MCF 10A (cell line): ENCODE data around the gene SOX13. TPM values are rescaled to one million over a fixed set of nuclear protein-coding genes. Genes with fewer than 3 reads are reported as not detected.

Experiments
- BruUV-seq: library from RNA; stranded (reverse); fragments of 400-500 nt; replicated peaks from 2 replicates; lab custom pipeline; 2021; lab: Mats Ljungman, UMichigan
- CTCF ChIA-PET: fragments of 300-600 bp; sonication (Branson Sonifier 250); formaldehyde crosslinking; extraction: SDS; loops from one replicate; lab custom pipeline; 2021; ENCODE audit warnings: antibody characterized with exemption, inconsistent platforms; lab: Yijun Ruan, JAX
- POLR2A ChIA-PET: fragments of 300-600, 350-650 bp; sonication (Branson Sonifier 250); formaldehyde crosslinking; extraction: SDS; loops from one replicate; lab custom pipeline; 2020; ENCODE audit warnings: antibody characterized with exemption, inconsistent platforms; lab: Yijun Ruan, JAX
- DNase-seq: peaks from one replicate; pipeline ENCODE4 v3.0.0-alpha.2; 2018; ENCODE audit not compliant: unreplicated experiment
- H3K27ac Mint-ChIP-seq: one replicate; pipeline ENCODE4 v1.8.0; 2022; ENCODE audit warnings: mild to moderate bottlenecking, low read depth, mixed read lengths; ENCODE audit not compliant: unreplicated experiment
- H3K27me3 Mint-ChIP-seq: one replicate; pipeline ENCODE4 v1.8.0; 2022; ENCODE audit warnings: mixed read lengths; ENCODE audit not compliant: insufficient read depth, unreplicated experiment
- H3K36me3 Mint-ChIP-seq: one replicate; pipeline ENCODE4 v1.8.0; 2022; ENCODE audit warnings: mild to moderate bottlenecking, moderate library complexity, mixed read lengths; ENCODE audit not compliant: insufficient read depth, unreplicated experiment
- H3K4me1 Mint-ChIP-seq: one replicate; pipeline ENCODE4 v1.8.0; 2022; ENCODE audit warnings: mixed read lengths; ENCODE audit not compliant: insufficient read depth, unreplicated experiment
- H3K4me3 Mint-ChIP-seq: one replicate; pipeline ENCODE4 v1.8.0; 2022; ENCODE audit warnings: mild to moderate bottlenecking, moderate library complexity, mixed read lengths; ENCODE audit not compliant: unreplicated experiment
- H3K9me3 Mint-ChIP-seq: one replicate; pipeline ENCODE4 v1.8.0; 2022; ENCODE audit warnings: mixed read lengths; ENCODE audit not compliant: unreplicated experiment
- intact Hi-C: fragments of 100-400 bp; cut with micrococcal nuclease; formaldehyde crosslinking; loops from 2 replicates; pipeline ENCODE4 v1.14.1; 2022
- total RNA-seq: library from RNA; stranded (reverse); gene quantifications from 2 replicates; pipeline ENCODE4 v1.2.3, GENCODE V29; 2022
- TF ChIP-seq, protein P1 (sequence below): fragments of 200-600 bp; IDR thresholded peaks from one replicate; pipeline ENCODE4 v1.8.0; 2022; ENCODE audit warnings: antibody characterized with exemption, mild to moderate bottlenecking; ENCODE audit not compliant: unreplicated experiment

SOX13 gene
- total RNA-seq, 1 experiment from 2014 or later = 32.8 TPM

DNA sequence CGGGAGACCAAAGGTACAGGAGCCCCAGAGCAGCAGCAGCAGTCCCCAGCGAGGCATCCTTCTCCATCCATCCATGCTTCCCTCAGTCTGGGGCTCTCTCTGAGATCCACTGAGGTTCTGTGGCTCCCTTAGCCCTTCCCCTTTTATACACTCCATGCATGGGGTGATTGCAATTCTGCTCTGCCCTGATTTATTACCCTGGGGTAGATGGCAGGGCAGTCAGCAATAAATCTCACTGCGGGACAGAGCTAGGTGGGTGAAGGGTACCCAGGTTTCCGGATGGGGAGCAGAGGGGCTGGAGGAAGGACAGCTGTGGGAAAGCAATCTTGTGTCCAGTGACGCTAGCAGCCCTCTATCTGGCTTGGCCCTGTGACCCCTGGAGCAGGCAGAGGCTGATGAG is 93.3 kb downstream of the SOX13 start, which contains the start of gene REN:
Gene REN, minus strand, starts transcription at position 119 of the 400 bp plus-strand sequence. Its CDS starts 44 bp downstream, at position 75.
- ChIA-PET POLR2A (interaction anchor here (0.9 to 1.7 kb wide), 5 partner anchors 9 to 304 kb away, joined by 3 to 7 read pairs (median 4); partner anchors contain the start of gene SNRPE), CTCF (interaction anchor here (0.6 to 18.9 kb wide), 9 partner anchors 9 to 232 kb away, joined by 3 to 505 read pairs (median 30); partner anchors contain the start of gene PLEKHA6)
- Mint-ChIP-seq H3K4me3 (no peak within 1 kb of the TSS), H3K9me3 (no peaks in the 10 kb centered on the region), H3K27me3 (no peaks in the 10 kb centered on the region), H3K27ac (no peak within 1 kb of the TSS), H3K4me1 (peaks cover 6% of the 10 kb centered on the region), H3K36me3 (no peaks in the 10 kb centered on the region)
- BruUV-seq = no TSS peak
- DNase-seq = no peak
- intact Hi-C loops = no loop called here
- TF ChIP-seq, protein P1, sequence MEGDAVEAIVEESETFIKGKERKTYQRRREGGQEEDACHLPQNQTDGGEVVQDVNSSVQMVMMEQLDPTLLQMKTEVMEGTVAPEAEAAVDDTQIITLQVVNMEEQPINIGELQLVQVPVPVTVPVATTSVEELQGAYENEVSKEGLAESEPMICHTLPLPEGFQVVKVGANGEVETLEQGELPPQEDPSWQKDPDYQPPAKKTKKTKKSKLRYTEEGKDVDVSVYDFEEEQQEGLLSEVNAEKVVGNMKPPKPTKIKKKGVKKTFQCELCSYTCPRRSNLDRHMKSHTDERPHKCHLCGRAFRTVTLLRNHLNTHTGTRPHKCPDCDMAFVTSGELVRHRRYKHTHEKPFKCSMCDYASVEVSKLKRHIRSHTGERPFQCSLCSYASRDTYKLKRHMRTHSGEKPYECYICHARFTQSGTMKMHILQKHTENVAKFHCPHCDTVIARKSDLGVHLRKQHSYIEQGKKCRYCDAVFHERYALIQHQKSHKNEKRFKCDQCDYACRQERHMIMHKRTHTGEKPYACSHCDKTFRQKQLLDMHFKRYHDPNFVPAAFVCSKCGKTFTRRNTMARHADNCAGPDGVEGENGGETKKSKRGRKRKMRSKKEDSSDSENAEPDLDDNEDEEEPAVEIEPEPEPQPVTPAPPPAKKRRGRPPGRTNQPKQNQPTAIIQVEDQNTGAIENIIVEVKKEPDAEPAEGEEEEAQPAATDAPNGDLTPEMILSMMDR = no peak

DNA sequence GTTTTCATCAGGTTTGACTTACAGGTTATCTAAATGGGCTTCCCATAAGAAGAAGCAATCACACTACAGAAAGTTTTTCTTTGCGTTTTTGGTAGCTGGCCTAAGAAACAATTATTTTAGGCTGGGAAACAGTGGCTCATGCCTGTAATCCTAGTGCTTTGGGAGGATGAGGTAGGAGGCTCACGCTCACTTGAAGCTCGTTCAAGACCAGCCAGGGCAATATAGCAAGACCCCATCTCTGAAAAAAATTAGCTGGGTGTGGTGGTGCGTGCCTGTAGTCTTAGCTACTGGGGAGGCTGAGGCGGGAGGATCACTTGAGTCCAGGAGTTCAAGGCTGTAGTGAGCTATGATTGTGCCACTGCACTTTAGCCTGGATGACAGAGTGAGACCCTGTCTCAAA is 94.8 kb downstream of the SOX13 start:
- Mint-ChIP-seq H3K36me3 (no peaks in the 10 kb centered on the region), H3K27ac (no peak overlapping the region), H3K4me1 (peaks cover 7% of the 10 kb centered on the region), H3K27me3 (no peaks in the 10 kb centered on the region), H3K9me3 (no peaks in the 10 kb centered on the region), H3K4me3 (no peak overlapping the region)
- BruUV-seq = no TSS peak
- ChIA-PET CTCF (interaction anchor here (0.6 to 18.9 kb wide), 15 partner anchors 8 to 327 kb away, joined by 3 to 505 read pairs (median 4); partner anchors contain the start of genes GOLT1A, PIK3C2B and PLEKHA6), POLR2A (interaction anchor here (0.8 to 1.6 kb wide), 8 partner anchors 9 to 231 kb away, joined by 3 to 5 read pairs (median 4); no protein-coding TSS in a partner anchor)
- DNase-seq = no peak
- intact Hi-C loops = no loop called here
- TF ChIP-seq, protein P1 = no peak

DNA sequence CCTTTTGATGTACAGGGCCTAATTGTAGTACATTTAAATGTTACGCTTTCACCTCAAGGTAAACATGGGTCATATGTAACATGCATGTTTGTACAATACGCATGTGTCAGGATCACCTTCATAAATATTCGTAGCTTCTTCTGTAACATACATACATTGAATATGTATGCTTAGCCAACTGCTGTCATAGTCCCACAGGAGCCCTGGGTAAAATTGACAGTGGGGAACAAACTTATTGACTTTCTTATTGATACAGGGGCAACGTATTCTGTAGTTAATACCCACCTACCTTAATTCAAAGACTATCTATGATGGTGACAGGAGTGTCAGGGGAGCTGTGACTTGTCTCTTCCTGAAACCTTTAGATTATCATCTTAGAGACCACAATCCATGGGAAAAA is 96.9 kb downstream of the SOX13 start:
- H3K27ac Mint-ChIP-seq = no peak overlapping the region
- TF ChIP-seq, protein P1 = no peak
- BruUV-seq = no TSS peak
- H3K9me3 Mint-ChIP-seq = no peaks in the 10 kb centered on the region
- ChIA-PET CTCF (interaction anchor here (0.6 to 18.9 kb wide), 9 partner anchors 5 to 622 kb away, joined by 3 to 505 read pairs (median 10); partner anchors contain the start of gene REN), POLR2A (no interaction called here)
- peaks cover 7% of the 10 kb centered on the region for H3K4me1 Mint-ChIP-seq
- no peak for DNase-seq
- intact Hi-C loops = no loop called here
- H3K4me3 Mint-ChIP-seq = no peak overlapping the region
- H3K27me3 Mint-ChIP-seq = no peaks in the 10 kb centered on the region
- no peaks in the 10 kb centered on the region for H3K36me3 Mint-ChIP-seq

DNA sequence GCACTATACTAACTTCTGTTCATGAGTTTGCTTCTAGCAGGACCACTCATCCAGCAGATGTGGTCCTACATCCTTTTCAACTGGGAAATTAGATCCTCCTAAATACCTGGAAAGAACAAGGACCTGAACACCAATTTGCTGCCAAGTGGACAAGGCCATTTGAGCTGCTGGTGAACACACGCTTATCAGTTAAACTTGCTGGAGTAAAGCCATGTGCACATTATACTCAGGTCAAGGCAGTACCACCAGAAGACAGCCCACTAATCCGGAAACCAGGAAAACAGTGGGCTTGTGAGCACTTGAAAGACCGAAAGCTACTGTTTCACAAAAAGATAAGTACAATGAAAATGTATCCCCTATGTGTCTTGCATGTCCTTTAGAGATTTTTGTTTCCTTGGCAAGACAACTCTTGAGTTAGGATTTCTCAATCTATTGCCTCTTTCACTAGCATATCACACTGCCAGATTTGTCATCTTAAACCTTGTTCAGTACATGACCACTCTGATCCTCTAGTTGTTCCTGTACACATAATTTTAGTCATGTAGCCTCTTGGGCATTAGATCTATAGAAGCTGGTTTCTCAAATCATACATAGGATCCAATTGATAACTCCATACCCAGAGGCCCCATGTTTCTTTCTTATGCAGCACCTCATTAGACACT is 97.7 kb downstream of the SOX13 start:
- intact Hi-C loops = no loop called here
- ChIA-PET CTCF (interaction anchor here (0.6 to 18.9 kb wide), 11 partner anchors 6 to 333 kb away, joined by 3 to 505 read pairs (median 4); partner anchors contain the start of gene REN), POLR2A (interaction anchor here (1.2 kb wide), 1 partner anchor 36 kb away, joined by 3 read pairs; no protein-coding TSS in a partner anchor)
- no peak for DNase-seq
- TF ChIP-seq, protein P1 = no peak
- Mint-ChIP-seq H3K27me3 (no peaks in the 10 kb centered on the region), H3K27ac (no peak overlapping the region), H3K36me3 (no peaks in the 10 kb centered on the region), H3K9me3 (no peaks in the 10 kb centered on the region), H3K4me3 (no peak overlapping the region), H3K4me1 (peaks cover 7% of the 10 kb centered on the region)
- BruUV-seq = no TSS peak
